ENCODE measurements around the gene RALY. TPM values are rescaled to one million over a fixed set of nuclear protein-coding genes. Genes with fewer than 3 reads are reported as not detected.

The RALY gene
- total and polyA plus RNA-seq, 2 donors, result 53.9 to 150 TPM

DNA sequence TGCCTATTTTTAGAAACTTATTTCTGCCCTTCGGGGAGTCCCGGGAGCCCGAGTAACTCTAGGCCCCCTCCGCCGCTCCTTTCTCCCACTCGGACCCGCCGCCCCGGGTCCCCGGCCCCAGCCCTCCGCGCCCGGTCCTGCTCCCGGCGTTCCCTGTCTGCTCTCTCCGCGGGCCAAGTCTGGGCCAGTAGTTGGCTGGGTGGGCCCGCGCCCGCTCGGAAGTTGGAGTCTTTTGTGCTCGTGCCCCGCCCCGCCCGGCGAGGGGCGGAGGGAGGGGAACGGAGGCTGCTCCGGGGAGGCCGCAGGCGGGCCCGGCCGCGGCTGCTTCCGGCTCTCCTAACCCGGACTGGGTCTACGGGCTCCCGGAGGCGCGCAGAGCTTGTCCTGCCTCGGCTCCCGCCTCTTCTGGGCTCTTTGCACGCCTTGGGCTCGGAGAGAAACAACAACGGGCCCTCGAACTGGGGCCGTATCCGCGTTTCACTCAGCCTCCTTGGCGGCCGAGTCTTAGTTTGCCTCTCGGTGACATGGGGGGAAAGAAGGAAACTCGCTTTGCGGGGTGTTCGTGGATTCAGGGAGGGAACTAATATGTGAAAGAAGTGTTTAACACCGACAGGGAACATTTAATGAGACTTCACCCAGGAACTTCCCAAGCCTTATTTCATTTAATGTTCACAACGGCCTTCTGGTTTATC is 657 bp downstream of the RALY start:
- Histone ChIP-seq H3K36me3 (ENCODE audit: insufficient read depth) (no peaks in the 10 kb centered on the region), H3K4me1 (ENCODE audit: insufficient read depth) (peaks cover 4% of the 10 kb centered on the region), H3K27ac (ENCODE audit: low read depth) (peak overlapping the region; percentile 96), H3K4me3 (ENCODE audit: low read depth, low read length) (peak overlapping the region; percentile 88)
- WGBS, result under 1% methylated on average over 57 of the region's 57 CpGs
- DNase-seq (ENCODE audit: extremely low spot score), result peak; percentile 53

DNA sequence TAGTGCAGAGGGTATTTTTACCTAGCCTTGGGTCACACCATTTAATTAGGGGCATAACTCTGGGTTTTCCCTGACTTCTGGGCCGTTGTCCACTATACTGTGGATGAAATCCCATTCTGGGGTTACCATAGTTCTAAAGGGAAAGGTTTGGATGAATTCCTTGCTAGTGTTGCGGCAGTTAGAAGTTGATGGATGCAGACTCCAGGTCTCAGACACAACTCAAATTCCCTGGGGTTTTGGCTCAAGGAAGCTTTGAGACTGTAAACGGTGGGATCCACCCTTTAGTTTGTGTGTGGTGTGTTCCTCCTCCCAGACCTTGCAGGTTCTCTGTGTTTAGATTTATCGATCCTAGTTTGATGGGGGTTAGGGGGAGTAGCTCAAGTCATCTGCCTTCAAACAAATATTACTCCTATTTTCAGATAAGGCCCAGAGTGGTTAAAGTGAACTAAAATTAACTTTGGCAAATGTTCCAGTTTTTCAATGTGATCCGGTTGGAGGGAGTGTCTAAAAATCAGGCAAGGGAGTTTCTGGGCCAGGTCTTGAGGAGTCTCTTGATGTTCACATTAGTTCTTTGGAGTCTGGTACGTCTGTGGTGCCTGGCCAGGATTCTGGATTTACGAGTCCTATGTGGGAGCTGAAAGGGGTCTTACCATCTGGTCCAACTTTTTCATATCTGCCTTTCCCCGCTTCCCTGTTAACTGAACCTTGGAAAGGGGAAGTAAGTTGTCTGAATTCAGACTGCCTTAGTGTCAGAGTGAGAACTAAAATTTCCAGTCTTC is 1.5 kb downstream of the RALY start:
- Histone ChIP-seq H3K27ac (ENCODE audit: low read depth) (peak overlapping the region; percentile 96), H3K36me3 (ENCODE audit: insufficient read depth) (no peaks in the 10 kb centered on the region), H3K4me3 (ENCODE audit: low read depth, low read length) (peak overlapping the region; percentile 88), H3K4me1 (ENCODE audit: insufficient read depth) (peaks cover 4% of the 10 kb centered on the region)
- peak; percentile 52 for DNase-seq (ENCODE audit: extremely low spot score)
- 11% methylated on average over 8 of the region's 8 CpGs for WGBS

DNA sequence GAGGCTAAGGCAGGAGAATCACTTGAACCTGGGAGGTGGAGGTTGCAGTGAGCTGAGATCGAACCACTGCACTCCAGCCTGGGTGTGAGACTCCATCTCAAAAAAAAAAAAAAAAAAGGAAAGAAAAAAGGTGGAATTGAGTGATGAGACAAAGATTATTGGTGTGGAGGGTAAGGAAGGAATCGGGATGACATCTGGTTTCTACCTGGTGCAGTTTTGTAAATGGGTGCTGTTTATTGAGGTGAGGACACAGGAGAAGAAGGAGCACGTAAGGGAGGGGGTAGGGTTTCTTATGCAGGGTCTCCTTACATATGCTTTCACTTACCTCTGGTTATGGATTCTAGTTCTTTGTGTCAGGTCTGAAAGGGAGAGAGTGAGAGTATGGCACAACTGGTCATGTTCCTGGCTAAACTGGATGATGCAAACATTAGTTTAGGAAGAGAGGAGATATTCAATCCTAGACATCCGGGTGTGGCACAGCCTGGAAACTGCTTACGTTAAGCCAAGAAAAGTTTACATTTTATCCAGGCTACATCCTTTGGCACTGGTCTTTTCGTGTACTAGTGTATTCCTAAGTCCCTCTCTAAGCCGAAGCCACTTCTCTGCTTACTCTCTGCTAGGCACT is 5.4 kb downstream of the RALY start:
- H3K4me1 ChIP-seq (ENCODE audit: insufficient read depth), result peaks cover 6% of the 10 kb centered on the region
- H3K27ac ChIP-seq (ENCODE audit: low read depth), result no peak overlapping the region
- H3K4me3 ChIP-seq (ENCODE audit: low read depth, low read length), result no peak overlapping the region
- no peak for DNase-seq (ENCODE audit: extremely low spot score)
- WGBS, result 52% methylated on average over 7 of the region's 7 CpGs
- H3K36me3 ChIP-seq (ENCODE audit: insufficient read depth), result no peaks in the 10 kb centered on the region

DNA sequence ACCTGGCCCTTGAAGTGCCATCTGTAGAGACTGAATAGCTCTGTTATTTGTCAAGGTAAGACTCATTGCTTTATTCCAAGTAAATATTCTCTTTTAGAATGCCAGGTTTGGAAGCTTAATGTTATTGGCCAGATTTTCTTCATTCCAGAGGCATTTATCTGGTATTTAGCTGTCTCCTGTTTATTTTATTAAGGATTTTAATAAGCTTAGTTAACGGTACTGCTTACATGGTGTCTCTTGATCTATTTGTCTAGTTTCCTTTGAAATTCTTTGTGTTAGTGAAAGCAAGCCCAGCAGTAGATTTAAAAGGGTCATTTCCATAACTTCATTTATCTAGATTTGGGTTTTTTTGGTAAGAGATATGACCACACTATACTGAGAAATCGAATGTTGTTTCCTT is 7.7 kb downstream of the RALY start:
- Histone ChIP-seq H3K4me3 (ENCODE audit: low read depth, low read length) (no peak overlapping the region), H3K4me1 (ENCODE audit: insufficient read depth) (peaks cover 6% of the 10 kb centered on the region), H3K36me3 (ENCODE audit: insufficient read depth) (no peaks in the 10 kb centered on the region), H3K27ac (ENCODE audit: low read depth) (no peak overlapping the region)
- 23% methylated on average over 2 of the region's 2 CpGs for WGBS
- no peak for DNase-seq (ENCODE audit: extremely low spot score)

DNA sequence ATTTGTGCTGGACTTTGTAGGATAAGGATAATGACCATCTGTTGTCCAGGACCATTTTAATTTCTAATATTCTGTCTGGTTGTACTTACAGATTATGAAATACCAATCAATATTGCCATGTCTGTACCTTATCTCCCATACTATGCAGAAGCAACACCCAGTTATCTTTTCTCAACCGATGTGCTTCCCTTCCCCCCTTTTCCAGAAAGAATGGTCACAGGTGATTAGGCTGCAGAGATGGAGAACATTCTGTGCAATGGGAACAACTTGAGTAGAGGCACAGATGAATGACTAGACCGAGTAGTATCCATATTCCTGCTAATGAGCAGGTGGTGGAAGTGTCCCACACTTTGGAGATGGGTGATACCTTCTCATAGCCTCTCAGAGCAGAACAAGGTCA is 10.5 kb downstream of the RALY start:
- H3K27ac ChIP-seq (ENCODE audit: low read depth), result no peak overlapping the region
- H3K4me3 ChIP-seq (ENCODE audit: low read depth, low read length), result no peak overlapping the region
- WGBS, result 80% methylated on average over 2 of the region's 2 CpGs
- no peaks in the 10 kb centered on the region for H3K36me3 ChIP-seq (ENCODE audit: insufficient read depth)
- peaks cover 4% of the 10 kb centered on the region for H3K4me1 ChIP-seq (ENCODE audit: insufficient read depth)
- no peak for DNase-seq (ENCODE audit: extremely low spot score)

DNA sequence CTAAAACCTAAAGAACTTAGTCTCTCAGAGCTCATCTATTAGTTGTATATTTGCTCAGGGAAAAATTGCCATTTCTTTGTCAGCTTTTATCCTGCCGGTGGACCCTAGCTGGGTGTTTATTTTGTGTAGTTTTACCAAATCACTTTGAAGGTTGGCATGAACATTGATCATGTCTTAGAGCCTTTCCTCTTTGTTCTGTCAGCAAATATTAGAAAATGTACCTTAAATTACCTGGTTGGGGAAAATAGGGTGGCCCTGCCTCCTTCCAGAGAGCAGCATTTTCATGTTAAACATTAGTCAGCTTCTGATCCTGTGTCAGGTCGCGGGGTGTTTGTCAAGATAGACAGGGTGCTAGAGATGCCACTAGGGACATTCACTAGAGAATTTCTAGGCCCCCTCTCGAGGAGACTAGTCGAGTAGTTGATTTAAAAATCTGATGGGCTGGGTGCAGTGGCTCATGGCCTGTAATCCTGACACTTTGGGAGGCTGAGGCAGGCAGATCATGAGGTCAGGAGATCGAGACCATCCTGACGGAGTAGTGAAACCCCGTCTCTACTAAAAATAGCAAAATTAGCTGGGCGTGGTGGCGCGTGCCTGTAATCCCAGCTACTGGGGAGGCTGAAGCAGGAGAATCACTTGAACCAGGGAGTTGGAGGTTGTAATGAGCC is 11.2 kb downstream of the RALY start:
- Histone ChIP-seq H3K4me1 (ENCODE audit: insufficient read depth) (peaks cover 4% of the 10 kb centered on the region), H3K4me3 (ENCODE audit: low read depth, low read length) (no peak overlapping the region), H3K36me3 (ENCODE audit: insufficient read depth) (no peaks in the 10 kb centered on the region), H3K27ac (ENCODE audit: low read depth) (no peak overlapping the region)
- DNase-seq (ENCODE audit: extremely low spot score), result no peak
- WGBS, result 94% methylated on average over 11 of the region's 11 CpGs

DNA sequence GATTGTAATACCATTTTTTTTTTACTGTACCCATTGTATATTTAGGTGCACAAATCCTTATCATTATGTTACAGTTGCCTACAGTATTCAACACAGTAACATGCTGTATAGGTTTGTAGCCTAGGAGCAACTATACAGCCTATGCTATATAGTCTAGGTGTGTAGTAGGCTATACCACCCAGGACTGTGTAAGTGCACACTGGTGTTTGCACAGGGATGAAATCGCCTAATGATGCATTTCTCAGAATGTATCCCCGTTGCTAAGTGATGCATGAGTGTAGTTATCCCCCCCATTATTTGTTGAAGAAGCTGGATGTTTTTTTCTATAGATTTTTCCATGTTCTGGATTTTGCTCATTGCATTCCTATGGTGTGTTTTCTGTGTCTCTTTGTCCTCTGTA is 12.9 kb downstream of the RALY start:
- Histone ChIP-seq H3K4me1 (ENCODE audit: insufficient read depth) (no peaks in the 10 kb centered on the region), H3K36me3 (ENCODE audit: insufficient read depth) (no peaks in the 10 kb centered on the region), H3K4me3 (ENCODE audit: low read depth, low read length) (no peak overlapping the region), H3K27ac (ENCODE audit: low read depth) (no peak overlapping the region)
- DNase-seq (ENCODE audit: extremely low spot score), result no peak
- WGBS, result 94% methylated on average over 2 of the region's 2 CpGs

DNA sequence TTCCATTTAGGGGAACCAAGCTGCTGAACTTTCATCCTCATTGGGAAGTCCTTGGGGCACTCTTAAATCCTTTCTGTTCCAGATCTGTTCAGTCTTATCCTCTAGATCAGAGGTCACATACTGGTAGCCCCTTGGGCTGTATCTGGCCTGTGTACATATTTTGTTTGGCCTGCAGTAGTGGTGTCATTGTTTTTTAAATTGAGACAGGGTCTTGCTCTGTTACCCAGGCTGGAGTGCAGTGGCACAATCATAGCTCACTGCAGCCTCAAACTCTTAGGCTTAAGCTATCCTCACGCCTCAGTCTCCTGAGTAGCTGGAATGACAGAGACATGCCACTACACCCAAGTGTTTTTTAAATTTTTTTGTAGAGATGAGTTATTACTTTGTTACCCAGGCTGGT is 14.8 kb downstream of the RALY start:
- Histone ChIP-seq H3K36me3 (ENCODE audit: insufficient read depth) (no peaks in the 10 kb centered on the region), H3K4me3 (ENCODE audit: low read depth, low read length) (no peak overlapping the region), H3K27ac (ENCODE audit: low read depth) (no peak overlapping the region), H3K4me1 (ENCODE audit: insufficient read depth) (no peaks in the 10 kb centered on the region)
- DNase-seq (ENCODE audit: extremely low spot score), result no peak
- 98% methylated on average over 1 of the region's 1 CpG for WGBS

DNA sequence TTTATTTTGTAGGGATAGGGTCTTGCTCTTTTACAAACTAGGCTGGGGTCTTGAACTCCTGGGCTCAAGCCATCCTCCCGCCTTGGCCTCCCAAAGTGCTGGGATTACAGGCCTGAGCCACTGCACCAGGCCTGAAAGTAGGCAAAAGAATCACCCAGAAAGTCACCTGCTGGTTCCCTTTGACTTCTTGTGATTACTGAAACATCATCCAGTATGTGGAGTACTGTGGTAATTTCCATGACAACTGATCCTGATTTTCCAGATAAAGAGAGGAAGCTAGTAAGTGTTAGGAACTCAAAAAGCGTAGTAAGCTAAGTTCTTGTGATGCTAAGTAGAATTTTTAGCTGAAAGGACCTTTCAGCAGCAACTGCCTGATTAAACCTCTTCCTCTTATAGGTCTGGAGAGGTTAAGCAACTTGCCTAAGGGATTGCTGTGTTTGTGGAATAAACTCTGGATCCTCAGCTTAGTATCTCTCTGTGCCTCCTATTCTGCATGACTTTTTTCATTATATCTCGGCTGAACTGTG is 16.8 kb downstream of the RALY start:
- Histone ChIP-seq H3K4me1 (ENCODE audit: insufficient read depth) (no peaks in the 10 kb centered on the region), H3K27ac (ENCODE audit: low read depth) (no peak overlapping the region)

DNA sequence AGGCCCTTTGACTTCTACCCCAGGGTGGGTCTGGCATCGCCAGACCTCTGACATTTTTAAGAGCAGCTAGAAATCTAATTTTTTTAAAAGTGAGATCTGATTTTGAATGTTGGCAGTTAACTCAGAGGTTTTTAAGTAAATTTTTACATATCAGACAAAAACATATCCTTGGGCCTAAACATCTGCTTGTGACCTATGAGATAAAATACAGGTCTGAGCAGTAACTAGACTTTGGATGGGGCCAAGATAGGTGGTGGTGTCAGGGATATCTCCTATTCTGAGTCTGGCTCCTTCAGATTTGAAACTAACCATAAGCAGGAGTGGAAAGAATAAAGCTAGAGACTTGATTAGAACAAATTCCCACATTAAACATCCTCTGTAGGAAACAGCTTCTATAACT is 17.6 kb downstream of the RALY start:
- no peak overlapping the region for H3K4me3 ChIP-seq (ENCODE audit: low read depth, low read length)
- WGBS, result 100% methylated on average over 1 of the region's 1 CpG
- no peaks in the 10 kb centered on the region for H3K4me1 ChIP-seq (ENCODE audit: insufficient read depth)
- no peak for DNase-seq (ENCODE audit: extremely low spot score)
- H3K36me3 ChIP-seq (ENCODE audit: insufficient read depth), result no peaks in the 10 kb centered on the region
- H3K27ac ChIP-seq (ENCODE audit: low read depth), result no peak overlapping the region

More for the DNA sequence above, 16.8 kb downstream of the RALY start:
- DNase-seq (ENCODE audit: extremely low spot score), result no peak
- Histone ChIP-seq H3K36me3 (ENCODE audit: insufficient read depth) (no peaks in the 10 kb centered on the region), H3K4me3 (ENCODE audit: low read depth, low read length) (no peak overlapping the region)
- 79% methylated on average over 3 of the region's 3 CpGs for WGBS

DNA sequence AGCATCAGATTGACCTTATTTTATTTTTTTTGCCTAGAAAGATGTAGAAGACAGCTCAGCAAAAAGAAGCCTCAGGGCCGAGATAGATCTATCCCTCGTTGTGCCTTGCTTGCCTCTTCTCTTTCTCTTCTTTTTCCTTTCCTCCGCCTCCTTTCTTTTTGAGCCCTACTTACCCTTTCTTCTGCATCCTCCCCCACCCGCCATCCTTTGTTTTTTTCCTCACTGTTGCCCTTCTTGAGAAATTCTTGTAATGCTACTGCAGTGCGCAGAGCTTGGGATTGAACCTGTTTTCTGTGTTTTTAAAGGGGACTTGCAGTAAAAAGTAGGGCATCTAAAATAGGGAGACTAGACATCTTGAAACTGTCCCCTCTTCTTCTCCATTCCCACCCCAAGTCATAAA is 18.6 kb downstream of the RALY start:
- 91% methylated on average over 5 of the region's 5 CpGs for WGBS

DNA sequence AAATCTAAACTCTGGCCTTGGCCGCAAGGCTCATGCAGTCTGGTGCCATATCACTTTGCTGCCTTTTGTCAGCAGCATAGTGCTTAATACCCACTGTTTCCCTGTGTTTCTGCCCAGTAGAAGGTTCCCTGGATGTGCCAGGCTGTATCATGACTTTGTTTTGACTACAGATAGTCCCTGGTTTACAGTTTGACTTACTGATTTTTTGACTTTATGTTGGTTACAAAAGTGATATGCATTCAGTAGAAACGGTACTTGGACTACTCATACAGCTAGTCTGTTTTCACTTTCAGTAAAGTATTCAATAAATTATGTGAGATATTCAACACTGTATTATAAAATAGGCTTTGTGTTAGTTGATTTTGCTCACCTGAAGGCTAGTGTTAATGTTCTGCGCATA is 19.0 kb downstream of the RALY start:
- no peak for DNase-seq (ENCODE audit: extremely low spot score)
- Histone ChIP-seq H3K36me3 (ENCODE audit: insufficient read depth) (no peaks in the 10 kb centered on the region), H3K4me1 (ENCODE audit: insufficient read depth) (peaks cover 3% of the 10 kb centered on the region), H3K4me3 (ENCODE audit: low read depth, low read length) (no peak overlapping the region), H3K27ac (ENCODE audit: low read depth) (no peak overlapping the region)
- WGBS, result 84% methylated on average over 3 of the region's 3 CpGs

More for the DNA sequence above, 18.6 kb downstream of the RALY start:
- Histone ChIP-seq H3K4me1 (ENCODE audit: insufficient read depth) (peaks cover 3% of the 10 kb centered on the region), H3K36me3 (ENCODE audit: insufficient read depth) (no peaks in the 10 kb centered on the region), H3K27ac (ENCODE audit: low read depth) (no peak overlapping the region), H3K4me3 (ENCODE audit: low read depth, low read length) (no peak overlapping the region)
- DNase-seq (ENCODE audit: extremely low spot score), result no peak

DNA sequence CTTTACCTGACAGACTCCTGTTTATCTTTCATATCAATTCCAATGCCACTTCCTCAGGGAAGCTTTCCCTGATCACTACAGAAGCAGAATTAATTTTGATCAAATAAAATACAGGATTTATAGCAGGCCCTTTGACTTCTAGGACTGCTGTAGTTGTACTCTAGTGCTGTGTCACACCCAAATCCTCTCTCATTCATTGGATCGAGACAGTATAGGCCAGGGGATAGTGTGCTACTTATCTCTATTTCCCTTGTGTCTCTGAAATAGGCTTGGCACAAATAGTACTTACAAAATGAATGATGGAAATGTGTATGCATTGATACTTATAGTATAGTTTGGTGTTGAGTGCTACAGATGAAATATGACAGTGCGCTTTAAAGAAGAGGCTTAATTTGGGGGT is 19.8 kb downstream of the RALY start:
- H3K4me1 ChIP-seq (ENCODE audit: insufficient read depth), result peaks cover 3% of the 10 kb centered on the region
- no peak overlapping the region for H3K4me3 ChIP-seq (ENCODE audit: low read depth, low read length)
- no peak overlapping the region for H3K27ac ChIP-seq (ENCODE audit: low read depth)
- no peak for DNase-seq (ENCODE audit: extremely low spot score)
- no peaks in the 10 kb centered on the region for H3K36me3 ChIP-seq (ENCODE audit: insufficient read depth)
- 85% methylated on average over 2 of the region's 2 CpGs for WGBS

Measured in urinary bladder (tissue), 4 donors.